DND-41 (cell line): Measurements from ENCODE around the gene RORB.

ENCODE experiments used
- ATAC-seq: fragments of 200-7000 bp; cut with Tn5 transposase; 3 replicates; pipeline ENCODE4 v1.9.1; 2021; ENCODE audit warnings: low read depth; ENCODE audit not compliant: insufficient read depth
- DNase-seq: peaks from one replicate; pipeline ENCODE4 v3.0.0-alpha.2; 2020
- H2AFZ ChIP-seq: 2 replicates; pipeline ENCODE4 v1.6.0; 2012; ENCODE audit warnings: low read depth, low read length
- H3K27ac ChIP-seq: 2 replicates; pipeline ENCODE4 v1.5.1; 2012; ENCODE audit warnings: low read length, inconsistent platforms
- H3K27me3 ChIP-seq: fragments of 200-600 bp; sonication (generic); 2 replicates; pipeline ENCODE4 v1.6.0; 2012; ENCODE audit warnings: low read length, mild to moderate bottlenecking, inconsistent platforms; ENCODE audit not compliant: insufficient read depth, poor library complexity
- H3K36me3 ChIP-seq: 2 replicates; pipeline ENCODE4 v1.5.1; 2012; ENCODE audit warnings: low read length, inconsistent platforms; ENCODE audit not compliant: insufficient read depth
- H3K4me1 ChIP-seq: 2 replicates; pipeline ENCODE4 v1.5.1; 2012; ENCODE audit warnings: mild to moderate bottlenecking, low read length; ENCODE audit not compliant: insufficient read depth
- H3K4me2 ChIP-seq: 2 replicates; pipeline ENCODE4 v1.6.0; 2012; ENCODE audit warnings: mild to moderate bottlenecking, moderate library complexity, low read length, inconsistent platforms; ENCODE audit not compliant: insufficient read depth
- H3K4me3 ChIP-seq, 2 experiments: fragments of 200-600 bp in 1 of 2; shearing (Covaris generic) in 1 of 2; 2 replicates each; pipeline ENCODE4 v1.5.1; 2012 to 2016; ENCODE audit warnings: inconsistent platforms in 2 of 2, low read length in 2 of 2, mild to moderate bottlenecking in 2 of 2, low read depth in 1 of 2, moderate library complexity in 1 of 2
- H3K79me2 ChIP-seq: 2 replicates; pipeline ENCODE4 v1.6.0; 2012; ENCODE audit warnings: low read length, inconsistent platforms; ENCODE audit not compliant: insufficient read depth
- H3K9ac ChIP-seq: 2 replicates; pipeline ENCODE4 v1.6.0; 2012; ENCODE audit warnings: low read depth, mild to moderate bottlenecking, inconsistent platforms, low read length, moderate library complexity
- H3K9me3 ChIP-seq: 2 replicates; pipeline ENCODE4 v1.5.1; 2012; ENCODE audit warnings: low read length, moderate library complexity, mild to moderate bottlenecking, inconsistent platforms; ENCODE audit not compliant: insufficient read depth, severe bottlenecking
- H4K20me1 ChIP-seq: 2 replicates; pipeline ENCODE4 v1.6.0; 2012; ENCODE audit warnings: low read length; ENCODE audit not compliant: insufficient read depth
- CTCF ChIP-seq: IDR thresholded peaks from 2 replicates; pipeline ENCODE4 v1.5.1; 2012; ENCODE audit warnings: borderline replicate concordance, low read length, moderate library complexity, mild to moderate bottlenecking; ENCODE audit not compliant: poor library complexity, severe bottlenecking; ENCODE audit errors: extremely low read depth
- EZH2 ChIP-seq: IDR thresholded peaks from 3 replicates; pipeline ENCODE4 v1.6.1; 2012; ENCODE audit warnings: borderline replicate concordance, low read depth, mild to moderate bottlenecking, moderate library complexity, low read length, inconsistent platforms; ENCODE audit not compliant: severe bottlenecking

The RORB gene

GRCh38 chr9:74521009-74521408 is 23.9 kb downstream of the RORB start:
- Histone ChIP-seq H3K27ac (no peak overlapping the region), H3K27me3 (no peaks in the 10 kb centered on the region), H4K20me1 (peaks cover 23% of the 10 kb centered on the region), H3K79me2 (peaks cover 100% of the 10 kb centered on the region), H3K4me2 (no peak overlapping the region), H3K9ac (no peak overlapping the region), H3K9me3 (no peaks in the 10 kb centered on the region), H2AFZ (no peak overlapping the region), H3K36me3 (peaks cover 7% of the 10 kb centered on the region; the same call in 1 of the 2 replicates), H3K4me3 (no peak overlapping the region), H3K4me1 (peaks cover 21% of the 10 kb centered on the region)
- DNase-seq, result no peak
- no peak for TF ChIP-seq EZH2
- TF ChIP-seq CTCF, result no peak
- ATAC-seq, result no peak

GRCh38 chr9:74524289-74524688 is 27.2 kb downstream of the RORB start:
- Histone ChIP-seq H3K27ac (no peak overlapping the region), H3K4me1 (peaks cover 22% of the 10 kb centered on the region), H3K4me2 (no peak overlapping the region), H3K79me2 (peaks cover 100% of the 10 kb centered on the region), H3K4me3 (no peak overlapping the region), H3K9me3 (no peaks in the 10 kb centered on the region), H3K27me3 (no peaks in the 10 kb centered on the region), H3K36me3 (peaks cover 15% of the 10 kb centered on the region; the same call in 1 of the 2 replicates), H4K20me1 (peaks cover 24% of the 10 kb centered on the region), H3K9ac (no peak overlapping the region), H2AFZ (no peak overlapping the region)
- ATAC-seq (no peak), DNase-seq (no peak)
- TF ChIP-seq CTCF (no peak), EZH2 (no peak)

- no peak overlapping the region for H2AFZ ChIP-seq
- DNase-seq (no peak), ATAC-seq (no peak; the same call in 2 of the 3 replicates)
- peaks cover 22% of the 10 kb centered on the region for H3K4me1 ChIP-seq
- no peak overlapping the region for H3K4me3 ChIP-seq
- H3K27me3 ChIP-seq, result no peaks in the 10 kb centered on the region
- H3K4me2 ChIP-seq, result no peak overlapping the region
- H3K27ac ChIP-seq, result no peak overlapping the region
- peaks cover 25% of the 10 kb centered on the region; the same call in 1 of the 2 replicates for H4K20me1 ChIP-seq
- no peak overlapping the region for H3K9ac ChIP-seq
- H3K79me2 ChIP-seq, result peaks cover 98% of the 10 kb centered on the region
- H3K9me3 ChIP-seq, result no peaks in the 10 kb centered on the region
- no peak for TF ChIP-seq EZH2
- TF ChIP-seq CTCF, result no peak
- peaks cover 21% of the 10 kb centered on the region for H3K36me3 ChIP-seq
Observed at GRCh38 chr9:74526215-74526614, 29.1 kb downstream of the RORB start.

GRCh38 chr9:74527718-74528117 is 30.6 kb downstream of the RORB start:
- Histone ChIP-seq H3K9me3 (no peaks in the 10 kb centered on the region), H3K9ac (no peak overlapping the region), H3K4me3 (no peak overlapping the region), H3K79me2 (peaks cover 95% of the 10 kb centered on the region), H3K27ac (no peak overlapping the region), H2AFZ (no peak overlapping the region), H3K4me2 (no peak overlapping the region), H3K27me3 (no peaks in the 10 kb centered on the region), H3K36me3 (peaks cover 24% of the 10 kb centered on the region), H4K20me1 (peaks cover 28% of the 10 kb centered on the region; the same call in 1 of the 2 replicates), H3K4me1 (peaks cover 18% of the 10 kb centered on the region)
- TF ChIP-seq CTCF, result no peak
- TF ChIP-seq EZH2, result no peak
- no peak for ATAC-seq
- no peak for DNase-seq
